ENCODE results near the gene CELA2A.

Gene CELA2A

DNA sequence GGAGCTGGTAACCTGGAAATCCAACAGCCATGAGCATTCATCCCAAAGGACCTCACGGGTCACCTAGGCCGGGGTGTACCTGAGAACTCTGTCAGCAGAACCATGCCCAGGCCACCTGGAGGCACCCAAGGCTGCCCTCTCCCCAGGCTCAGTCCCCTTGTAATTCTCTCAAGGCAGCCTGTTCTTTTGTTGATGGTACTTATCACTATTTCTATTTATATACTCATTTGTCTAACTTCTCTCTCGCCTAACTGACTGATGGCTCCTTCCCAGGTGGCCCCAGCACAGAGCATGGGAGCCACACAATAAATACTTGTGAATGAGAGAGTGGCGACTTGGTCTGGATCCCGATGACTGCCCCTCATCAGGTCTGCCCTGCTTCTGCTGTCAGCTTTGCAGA, 50.7 kb downstream of the CELA2A start:
- no peak overlapping the region for H3K4me3 ChIP-seq (ENCODE audit: low read length)
- H3K79me1 ChIP-seq (ENCODE audit: low read length), result no peaks in the 10 kb centered on the region
- H3K4me1 ChIP-seq (ENCODE audit: control insufficient read depth, low read depth, low read length), result peaks cover 4% of the 10 kb centered on the region
- no CpG with 5 or more reads among the region's 5 CpGs for WGBS (ENCODE audit: extremely low coverage, insufficient coverage, low lambda C conversion rate)
- no peak overlapping the region for H3K18ac ChIP-seq (ENCODE audit: low read length)
- no peak overlapping the region for H2BK5ac ChIP-seq (ENCODE audit: low read length)
- no peaks in the 10 kb centered on the region for H3K27me3 ChIP-seq (ENCODE audit: insufficient read depth, low read length, poor library complexity)
- H3K27ac ChIP-seq (ENCODE audit: low read depth, low read length), result no peak overlapping the region
- no peak for DNase-seq
- H2BK120ac ChIP-seq (ENCODE audit: low read depth, low read length), result no peak overlapping the region
- no peak overlapping the region for H3K56ac ChIP-seq (ENCODE audit: low read length)
- no peak overlapping the region for H4K5ac ChIP-seq (ENCODE audit: low read length)
- no peak overlapping the region for H3K4ac ChIP-seq (ENCODE audit: low read depth, low read length)
- no peak overlapping the region for H2AK5ac ChIP-seq (ENCODE audit: low read length)
- no peaks in the 10 kb centered on the region for H3K79me2 ChIP-seq (ENCODE audit: control insufficient read depth, insufficient read depth, low read length)
- no peak overlapping the region for H3K9ac ChIP-seq (ENCODE audit: low read length)
- H2BK15ac ChIP-seq (replicated peaks; ENCODE audit: low read depth), result no peak overlapping the region
- H4K8ac ChIP-seq (ENCODE audit: low read depth, low read length), result no peak overlapping the region
- H3K4me2 ChIP-seq (ENCODE audit: low read length), result no peak overlapping the region
- H3K23ac ChIP-seq (ENCODE audit: low read length), result no peak overlapping the region
- no peaks in the 10 kb centered on the region for H3K36me3 ChIP-seq (ENCODE audit: control insufficient read depth, insufficient read depth, low read length)

- Histone ChIP-seq H3K23ac (ENCODE audit: low read length) (no peak overlapping the region), H3K9ac (ENCODE audit: low read length) (no peak overlapping the region), H3K18ac (ENCODE audit: low read length) (no peak overlapping the region), H3K27ac (ENCODE audit: low read depth, low read length) (no peak overlapping the region), H2BK15ac (replicated peaks; ENCODE audit: low read depth) (no peak overlapping the region), H3K4me3 (ENCODE audit: low read length) (no peak overlapping the region), H4K5ac (ENCODE audit: low read length) (no peak overlapping the region), H2BK120ac (ENCODE audit: low read depth, low read length) (no peak overlapping the region), H3K4me2 (ENCODE audit: low read length) (no peak overlapping the region), H2BK5ac (ENCODE audit: low read length) (no peak overlapping the region), H3K36me3 (ENCODE audit: control insufficient read depth, insufficient read depth, low read length) (no peaks in the 10 kb centered on the region), H2AK5ac (ENCODE audit: low read length) (no peak overlapping the region), H3K4ac (ENCODE audit: low read depth, low read length) (no peak overlapping the region), H3K4me1 (ENCODE audit: control insufficient read depth, low read depth, low read length) (peaks cover 4% of the 10 kb centered on the region), H3K27me3 (ENCODE audit: insufficient read depth, low read length, poor library complexity) (no peaks in the 10 kb centered on the region), H4K8ac (ENCODE audit: low read depth, low read length) (no peak overlapping the region), H3K56ac (ENCODE audit: low read length) (no peak overlapping the region), H3K79me2 (ENCODE audit: control insufficient read depth, insufficient read depth, low read length) (no peaks in the 10 kb centered on the region), H3K79me1 (ENCODE audit: low read length) (no peaks in the 10 kb centered on the region)
- DNase-seq, result peak; percentile 35
- no CpG with 5 or more reads among the region's 12 CpGs for WGBS (ENCODE audit: extremely low coverage, insufficient coverage, low lambda C conversion rate)
These were observed 52.4 kb downstream of the CELA2A start for GRCh38 chr1:15508700-15509487.

GRCh38 chr1:15509586-15509985, 53.1 kb downstream of the CELA2A start:
- H3K36me3 ChIP-seq (ENCODE audit: control insufficient read depth, insufficient read depth, low read length), result no peaks in the 10 kb centered on the region
- WGBS (ENCODE audit: extremely low coverage, insufficient coverage, low lambda C conversion rate), result no CpG with 5 or more reads among the region's 7 CpGs

DNA sequence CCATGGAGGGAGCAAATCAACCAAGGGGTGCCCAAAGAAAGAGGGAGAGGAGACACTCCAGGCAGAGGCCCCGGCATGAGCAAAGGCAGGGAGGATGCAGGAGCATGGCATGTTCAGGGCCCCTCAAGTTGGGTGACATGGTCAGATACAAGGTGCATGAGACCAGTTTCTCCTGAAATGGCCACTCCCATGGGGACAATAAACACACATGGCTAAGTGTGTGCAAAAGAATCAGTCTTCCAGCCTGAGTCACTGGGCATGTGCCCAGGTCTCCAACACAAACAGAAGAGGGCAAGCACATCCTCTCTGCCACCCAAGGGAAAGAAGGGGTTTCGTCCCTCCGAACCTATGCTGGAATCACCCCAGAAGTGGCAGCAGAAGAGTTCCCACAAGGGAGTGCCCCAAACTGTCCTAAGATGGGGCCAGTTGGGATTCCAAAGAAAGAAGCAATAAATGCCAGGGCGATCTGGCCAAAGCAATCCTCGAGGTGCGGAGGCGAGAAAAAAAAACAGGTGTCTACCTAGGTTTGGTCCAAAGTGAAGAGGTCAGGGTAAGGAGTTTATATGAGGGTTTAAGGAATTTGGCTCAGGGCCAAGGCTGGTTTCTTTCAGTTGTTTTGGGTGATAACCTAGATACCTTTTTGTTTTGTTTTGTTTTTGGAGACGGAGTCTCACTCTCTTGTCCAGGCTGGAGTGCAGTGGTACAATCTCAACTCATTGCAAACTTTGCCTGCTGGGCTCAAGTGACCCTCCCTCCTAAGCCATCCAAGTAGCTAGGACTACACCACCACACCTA, 54.3 kb downstream of the CELA2A start:
- no peak overlapping the region for H2BK120ac ChIP-seq (ENCODE audit: low read depth, low read length)

More at GRCh38 chr1:15509586-15509985, 53.1 kb downstream of the CELA2A start:
- no peak overlapping the region for H3K4me2 ChIP-seq (ENCODE audit: low read length)
- H2BK15ac ChIP-seq (replicated peaks; ENCODE audit: low read depth), result no peak overlapping the region
- H2BK5ac ChIP-seq (ENCODE audit: low read length), result no peak overlapping the region
- no peak for DNase-seq
- no peak overlapping the region for H3K18ac ChIP-seq (ENCODE audit: low read length)
- H3K79me2 ChIP-seq (ENCODE audit: control insufficient read depth, insufficient read depth, low read length), result no peaks in the 10 kb centered on the region
- no peak overlapping the region for H3K9ac ChIP-seq (ENCODE audit: low read length)
- peaks cover 4% of the 10 kb centered on the region for H3K4me1 ChIP-seq (ENCODE audit: control insufficient read depth, low read depth, low read length)
- H2BK120ac ChIP-seq (ENCODE audit: low read depth, low read length), result no peak overlapping the region
- no peak overlapping the region for H2AK5ac ChIP-seq (ENCODE audit: low read length)
- H3K79me1 ChIP-seq (ENCODE audit: low read length), result no peaks in the 10 kb centered on the region
- H4K8ac ChIP-seq (ENCODE audit: low read depth, low read length), result no peak overlapping the region
- no peak overlapping the region for H3K23ac ChIP-seq (ENCODE audit: low read length)
- H3K4ac ChIP-seq (ENCODE audit: low read depth, low read length), result no peak overlapping the region
- H3K27ac ChIP-seq (ENCODE audit: low read depth, low read length), result no peak overlapping the region
- H3K27me3 ChIP-seq (ENCODE audit: insufficient read depth, low read length, poor library complexity), result no peaks in the 10 kb centered on the region
- H3K4me3 ChIP-seq (ENCODE audit: low read length), result no peak overlapping the region
- no peak overlapping the region for H3K56ac ChIP-seq (ENCODE audit: low read length)
- H4K5ac ChIP-seq (ENCODE audit: low read length), result no peak overlapping the region

GRCh38 chr1:15513192-15513591, 56.7 kb downstream of the CELA2A start:
- Histone ChIP-seq H3K56ac (ENCODE audit: low read length) (no peak overlapping the region), H2BK120ac (ENCODE audit: low read depth, low read length) (no peak overlapping the region), H3K4me1 (ENCODE audit: control insufficient read depth, low read depth, low read length) (peaks cover 4% of the 10 kb centered on the region), H3K23ac (ENCODE audit: low read length) (no peak overlapping the region), H2BK5ac (ENCODE audit: low read length) (no peak overlapping the region), H3K4me3 (ENCODE audit: low read length) (no peak overlapping the region), H3K36me3 (ENCODE audit: control insufficient read depth, insufficient read depth, low read length) (peaks cover 2% of the 10 kb centered on the region), H3K18ac (ENCODE audit: low read length) (no peak overlapping the region), H3K27me3 (ENCODE audit: insufficient read depth, low read length, poor library complexity) (no peaks in the 10 kb centered on the region), H3K4ac (ENCODE audit: low read depth, low read length) (no peak overlapping the region), H3K9ac (ENCODE audit: low read length) (no peak overlapping the region), H3K79me2 (ENCODE audit: control insufficient read depth, insufficient read depth, low read length) (no peaks in the 10 kb centered on the region), H3K27ac (ENCODE audit: low read depth, low read length) (no peak overlapping the region), H2BK15ac (replicated peaks; ENCODE audit: low read depth) (no peak overlapping the region), H3K4me2 (ENCODE audit: low read length) (no peak overlapping the region), H4K5ac (ENCODE audit: low read length) (no peak overlapping the region), H2AK5ac (ENCODE audit: low read length) (no peak overlapping the region), H4K8ac (ENCODE audit: low read depth, low read length) (no peak overlapping the region), H3K79me1 (ENCODE audit: low read length) (no peaks in the 10 kb centered on the region)
- no CpG with 5 or more reads among the region's 4 CpGs for WGBS (ENCODE audit: extremely low coverage, insufficient coverage, low lambda C conversion rate)
- no peak for DNase-seq

More for the DNA sequence above, 54.3 kb downstream of the CELA2A start:
- whole genome bisulfite sequencing (ENCODE audit: extremely low coverage, insufficient coverage, low lambda C conversion rate), result no CpG with 5 or more reads among the region's 8 CpGs
- H3K4me3 ChIP-seq (ENCODE audit: low read length), result no peak overlapping the region
- no peak overlapping the region for H2BK5ac ChIP-seq (ENCODE audit: low read length)
- no peaks in the 10 kb centered on the region for H3K27me3 ChIP-seq (ENCODE audit: insufficient read depth, low read length, poor library complexity)
- H2BK15ac ChIP-seq (replicated peaks; ENCODE audit: low read depth), result no peak overlapping the region
- no peak overlapping the region for H3K23ac ChIP-seq (ENCODE audit: low read length)
- no peak overlapping the region for H3K4me2 ChIP-seq (ENCODE audit: low read length)
- H3K9ac ChIP-seq (ENCODE audit: low read length), result no peak overlapping the region
- H3K79me1 ChIP-seq (ENCODE audit: low read length), result no peaks in the 10 kb centered on the region
- H3K56ac ChIP-seq (ENCODE audit: low read length), result no peak overlapping the region
- no peak overlapping the region for H3K4ac ChIP-seq (ENCODE audit: low read depth, low read length)
- H4K5ac ChIP-seq (ENCODE audit: low read length), result no peak overlapping the region
- no peak overlapping the region for H2AK5ac ChIP-seq (ENCODE audit: low read length)
- no peaks in the 10 kb centered on the region for H3K79me2 ChIP-seq (ENCODE audit: control insufficient read depth, insufficient read depth, low read length)
- H4K8ac ChIP-seq (ENCODE audit: low read depth, low read length), result no peak overlapping the region
- no peak overlapping the region for H3K27ac ChIP-seq (ENCODE audit: low read depth, low read length)
- no peaks in the 10 kb centered on the region for H3K36me3 ChIP-seq (ENCODE audit: control insufficient read depth, insufficient read depth, low read length)
- H3K18ac ChIP-seq (ENCODE audit: low read length), result no peak overlapping the region
- DNase-seq, result no peak
- peaks cover 4% of the 10 kb centered on the region for H3K4me1 ChIP-seq (ENCODE audit: control insufficient read depth, low read depth, low read length)

All from mesendoderm (in vitro differentiated cells).